Measurements from ENCODE around the gene PI4KB.

Gene PI4KB

GRCh38 chr1:151362308-151363155, 35.3 kb upstream of the PI4KB start:
- no peak overlapping the region for H3K4ac ChIP-seq (ENCODE audit: low read length)
- no peak overlapping the region for H4K8ac ChIP-seq (ENCODE audit: low read depth, low read length)
- no peak for DNase-seq (ENCODE audit: low spot score)
- peak overlapping the region in 1 of 2 donors; percentile 55 for H3K4me3 ChIP-seq (ENCODE audit: low read length in 2 of 2)
- no peak overlapping the region for H2AK5ac ChIP-seq (ENCODE audit: low read depth, low read length)
- H3K36me3 ChIP-seq (replicated peaks in 1 of 2; ENCODE audit: control insufficient read depth in 2 of 2, insufficient read depth in 2 of 2, low read length in 2 of 2): peaks cover 27 to 39% of the 10 kb centered on the region in 2 donors
- H3K4me2 ChIP-seq (ENCODE audit: insufficient read depth, low read length, poor library complexity, severe bottlenecking): no peak overlapping the region
- no peak overlapping the region for H2BK15ac ChIP-seq (ENCODE audit: low read length)
- no peak overlapping the region for H2BK120ac ChIP-seq (ENCODE audit: low read depth, low read length)
- H3K9me3 ChIP-seq (replicated peaks in 1 of 2; ENCODE audit: control insufficient read depth in 2 of 2, insufficient read depth in 1 of 2, low read depth in 1 of 2, low read length in 2 of 2): peaks cover 11 to 28% of the 10 kb centered on the region in 2 donors
- H3K18ac ChIP-seq (ENCODE audit: low read length): no peak overlapping the region
- WGBS, 2 donors (ENCODE audit: extremely low coverage in 2 of 2, insufficient read length in 2 of 2, insufficient replicate concordance in 1 of 2): no CpG with 5 or more reads among the region's 3 CpGs
- H3K9ac ChIP-seq (ENCODE audit: low read depth, low read length, poor library complexity): no peak overlapping the region
- no peaks in the 10 kb centered on the region for H3K27me3 ChIP-seq (ENCODE audit: control insufficient read depth in 3 of 3, insufficient read depth in 3 of 3, low read depth in 1 of 3, low read length in 3 of 3)
- no peak overlapping the region for H3K27ac ChIP-seq (replicated peaks; ENCODE audit: low read length)
- no peaks in the 10 kb centered on the region for H3K4me1 ChIP-seq (ENCODE audit: control insufficient read depth in 2 of 2, insufficient read depth in 1 of 2, low read depth in 1 of 2, low read length in 2 of 2)
- H3K79me1 ChIP-seq (ENCODE audit: low read depth, low read length): no peaks in the 10 kb centered on the region
- H4K91ac ChIP-seq (ENCODE audit: low read depth, low read length, poor library complexity): no peak overlapping the region
- no peak overlapping the region for H2BK12ac ChIP-seq (ENCODE audit: low read length)
- no peak overlapping the region for H3K23ac ChIP-seq (ENCODE audit: low read depth, low read length, poor library complexity)
- no peak overlapping the region for H3K14ac ChIP-seq (ENCODE audit: low read length)
- H2AFZ ChIP-seq (ENCODE audit: low read length): no peak overlapping the region
- H2BK5ac ChIP-seq (ENCODE audit: low read length): no peak overlapping the region

- Histone ChIP-seq H3K4me3 (ENCODE audit: low read length in 2 of 2) (peak overlapping the region in 1 of 2 donors; percentile 55), H2AK5ac (ENCODE audit: low read depth, low read length) (no peak overlapping the region), H4K8ac (ENCODE audit: low read depth, low read length) (no peak overlapping the region), H2BK15ac (ENCODE audit: low read length) (no peak overlapping the region), H2BK120ac (ENCODE audit: low read depth, low read length) (no peak overlapping the region), H3K9ac (ENCODE audit: low read depth, low read length, poor library complexity) (no peak overlapping the region), H3K27me3 (ENCODE audit: control insufficient read depth in 3 of 3, insufficient read depth in 3 of 3, low read depth in 1 of 3, low read length in 3 of 3) (no peaks in the 10 kb centered on the region), H3K4ac (ENCODE audit: low read length) (no peak overlapping the region), H2BK5ac (ENCODE audit: low read length) (no peak overlapping the region), H3K23ac (ENCODE audit: low read depth, low read length, poor library complexity) (no peak overlapping the region), H3K79me1 (ENCODE audit: low read depth, low read length) (no peaks in the 10 kb centered on the region), H3K9me3 (replicated peaks in 1 of 2; ENCODE audit: control insufficient read depth in 2 of 2, insufficient read depth in 1 of 2, low read depth in 1 of 2, low read length in 2 of 2) (peaks cover 11 to 28% of the 10 kb centered on the region in 2 donors), H4K91ac (ENCODE audit: low read depth, low read length, poor library complexity) (no peak overlapping the region), H3K4me2 (ENCODE audit: insufficient read depth, low read length, poor library complexity, severe bottlenecking) (no peak overlapping the region), H3K36me3 (replicated peaks in 1 of 2; ENCODE audit: control insufficient read depth in 2 of 2, insufficient read depth in 2 of 2, low read length in 2 of 2) (peaks cover 25 to 36% of the 10 kb centered on the region in 2 donors), H2AFZ (ENCODE audit: low read length) (no peak overlapping the region), H3K27ac (replicated peaks; ENCODE audit: low read length) (no peak overlapping the region), H3K14ac (ENCODE audit: low read length) (no peak overlapping the region), H3K18ac (ENCODE audit: low read length) (no peak overlapping the region), H3K4me1 (ENCODE audit: control insufficient read depth in 2 of 2, insufficient read depth in 1 of 2, low read depth in 1 of 2, low read length in 2 of 2) (peaks cover 0 to 2% of the 10 kb centered on the region in 2 donors), H2BK12ac (ENCODE audit: low read length) (no peak overlapping the region)
- DNase-seq (ENCODE audit: low spot score): no peak
Observed at GRCh38 chr1:151361883-151362282, 34.7 kb upstream of the PI4KB start.

- Histone ChIP-seq H3K79me1 (ENCODE audit: low read depth, low read length) (no peaks in the 10 kb centered on the region), H2AFZ (ENCODE audit: low read length) (peak overlapping the region; percentile 3), H4K91ac (ENCODE audit: low read depth, low read length, poor library complexity) (no peak overlapping the region), H3K4me3 (ENCODE audit: low read length in 2 of 2) (no peak overlapping the region), H4K8ac (ENCODE audit: low read depth, low read length) (no peak overlapping the region), H2BK120ac (ENCODE audit: low read depth, low read length) (no peak overlapping the region), H3K14ac (ENCODE audit: low read length) (no peak overlapping the region), H3K4me2 (ENCODE audit: insufficient read depth, low read length, poor library complexity, severe bottlenecking) (no peak overlapping the region), H3K4ac (ENCODE audit: low read length) (no peak overlapping the region), H2BK5ac (ENCODE audit: low read length) (no peak overlapping the region), H3K9ac (ENCODE audit: low read depth, low read length, poor library complexity) (no peak overlapping the region), H3K27ac (replicated peaks; ENCODE audit: low read length) (no peak overlapping the region), H2BK15ac (ENCODE audit: low read length) (no peak overlapping the region), H3K36me3 (replicated peaks in 1 of 2; ENCODE audit: control insufficient read depth in 2 of 2, insufficient read depth in 2 of 2, low read length in 2 of 2) (no peaks in the 10 kb centered on the region), H2BK12ac (ENCODE audit: low read length) (no peak overlapping the region), H3K9me3 (replicated peaks in 1 of 2; ENCODE audit: control insufficient read depth in 2 of 2, insufficient read depth in 1 of 2, low read depth in 1 of 2, low read length in 2 of 2) (peaks cover 0 to 12% of the 10 kb centered on the region in 2 donors), H2AK5ac (ENCODE audit: low read depth, low read length) (no peak overlapping the region), H3K23ac (ENCODE audit: low read depth, low read length, poor library complexity) (no peak overlapping the region), H3K27me3 (ENCODE audit: control insufficient read depth in 3 of 3, insufficient read depth in 3 of 3, low read depth in 1 of 3, low read length in 3 of 3) (no peaks in the 10 kb centered on the region), H3K18ac (ENCODE audit: low read length) (no peak overlapping the region), H3K4me1 (ENCODE audit: control insufficient read depth in 2 of 2, insufficient read depth in 1 of 2, low read depth in 1 of 2, low read length in 2 of 2) (peaks cover 0 to 4% of the 10 kb centered on the region in 2 donors)
- DNase-seq (ENCODE audit: low spot score): no peak
- no CpG with 5 or more reads among the region's 2 CpGs for WGBS, 2 donors (ENCODE audit: extremely low coverage in 2 of 2, insufficient read length in 2 of 2, insufficient replicate concordance in 1 of 2)
Observed at GRCh38 chr1:151356696-151357095, 29.5 kb upstream of the PI4KB start.

GRCh38 chr1:151352021-151352718, 25.0 kb upstream of the PI4KB start:
- Histone ChIP-seq H4K8ac (ENCODE audit: low read depth, low read length) (no peak overlapping the region), H3K4me2 (ENCODE audit: insufficient read depth, low read length, poor library complexity, severe bottlenecking) (no peak overlapping the region), H3K36me3 (replicated peaks in 1 of 2; ENCODE audit: control insufficient read depth in 2 of 2, insufficient read depth in 2 of 2, low read length in 2 of 2) (no peaks in the 10 kb centered on the region), H2BK120ac (ENCODE audit: low read depth, low read length) (no peak overlapping the region), H3K23ac (ENCODE audit: low read depth, low read length, poor library complexity) (no peak overlapping the region), H3K4ac (ENCODE audit: low read length) (no peak overlapping the region), H3K79me1 (ENCODE audit: low read depth, low read length) (no peaks in the 10 kb centered on the region), H2BK15ac (ENCODE audit: low read length) (no peak overlapping the region), H3K4me1 (ENCODE audit: control insufficient read depth in 2 of 2, insufficient read depth in 1 of 2, low read depth in 1 of 2, low read length in 2 of 2) (peaks cover 7 to 10% of the 10 kb centered on the region in 2 donors), H2BK12ac (ENCODE audit: low read length) (no peak overlapping the region), H3K4me3 (ENCODE audit: low read length in 2 of 2) (no peak overlapping the region), H2BK5ac (ENCODE audit: low read length) (no peak overlapping the region), H3K27ac (replicated peaks; ENCODE audit: low read length) (no peak overlapping the region), H2AK5ac (ENCODE audit: low read depth, low read length) (no peak overlapping the region), H3K27me3 (ENCODE audit: control insufficient read depth in 3 of 3, insufficient read depth in 3 of 3, low read depth in 1 of 3, low read length in 3 of 3) (no peaks in the 10 kb centered on the region), H3K9me3 (replicated peaks in 1 of 2; ENCODE audit: control insufficient read depth in 2 of 2, insufficient read depth in 1 of 2, low read depth in 1 of 2, low read length in 2 of 2) (peaks cover 0 to 9% of the 10 kb centered on the region in 2 donors), H2AFZ (ENCODE audit: low read length) (no peak overlapping the region), H3K9ac (ENCODE audit: low read depth, low read length, poor library complexity) (no peak overlapping the region), H3K14ac (ENCODE audit: low read length) (no peak overlapping the region), H3K18ac (ENCODE audit: low read length) (no peak overlapping the region), H4K91ac (ENCODE audit: low read depth, low read length, poor library complexity) (no peak overlapping the region)
- no peak for DNase-seq (ENCODE audit: low spot score)
- no CpG with 5 or more reads among the region's 6 CpGs for WGBS, 2 donors (ENCODE audit: extremely low coverage in 2 of 2, insufficient read length in 2 of 2, insufficient replicate concordance in 1 of 2)

All from neuronal stem cell (in vitro differentiated cells).